CD4-positive, alpha-beta T cell treated with Interleukin-15 for 1 hour (primary cell): ENCODE measurements around the gene USP6.
"Not testable (repeated sequence)": the region's sequence is repeated elsewhere in the genome, so short reads cannot be mapped to it uniquely, and the experiment has no call there.

Experiments
- DNase-seq: peaks from one replicate; pipeline ENCODE4 v3.0.0-alpha.2; 2020

The USP6 gene

GRCh38 chr17:5200360-5200759, 84.5 kb downstream of the USP6 start:
- no peak for DNase-seq

GRCh38 chr17:5201011-5201410, 85.2 kb downstream of the USP6 start:
- DNase-seq: no peak

GRCh38 chr17:5203178-5203907, 87.5 kb downstream of the USP6 start:
- DNase-seq: no peak

GRCh38 chr17:5203908-5204294, 88.1 kb downstream of the USP6 start:
- no peak for DNase-seq

GRCh38 chr17:5209396-5209795, 93.6 kb downstream of the USP6 start:
- no peak for DNase-seq

- DNase-seq: no peak
Observed at GRCh38 chr17:5210091-5210490, 94.3 kb downstream of the USP6 start.

- no peak for DNase-seq
Observed at GRCh38 chr17:5210614-5211252, 94.9 kb downstream of the USP6 start.

- no peak for DNase-seq
Observed at GRCh38 chr17:5211458-5211857, 95.6 kb downstream of the USP6 start.

- not testable (repeated sequence) for DNase-seq
Observed at GRCh38 chr17:5217562-5217961, 101.7 kb downstream of the USP6 start.

GRCh38 chr17:5219536-5219935, 103.7 kb downstream of the USP6 start:
- no peak for DNase-seq

GRCh38 chr17:5220074-5220473, 104.2 kb downstream of the USP6 start:
- DNase-seq: no peak

GRCh38 chr17:5221912-5222311, 106.1 kb downstream of the USP6 start:
- DNase-seq: not testable (repeated sequence)
